Stimulated activated naive CD4-positive, alpha-beta T cell (primary cell): ENCODE data around the gene LRRC55.

Source experiments
- DNase-seq, 6 experiments: peaks; one replicate each; lab custom pipeline; 2025; lab: John Stamatoyannopoulos, UW

Gene LRRC55, protein sequence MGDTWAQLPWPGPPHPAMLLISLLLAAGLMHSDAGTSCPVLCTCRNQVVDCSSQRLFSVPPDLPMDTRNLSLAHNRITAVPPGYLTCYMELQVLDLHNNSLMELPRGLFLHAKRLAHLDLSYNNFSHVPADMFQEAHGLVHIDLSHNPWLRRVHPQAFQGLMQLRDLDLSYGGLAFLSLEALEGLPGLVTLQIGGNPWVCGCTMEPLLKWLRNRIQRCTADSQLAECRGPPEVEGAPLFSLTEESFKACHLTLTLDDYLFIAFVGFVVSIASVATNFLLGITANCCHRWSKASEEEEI

DNA sequence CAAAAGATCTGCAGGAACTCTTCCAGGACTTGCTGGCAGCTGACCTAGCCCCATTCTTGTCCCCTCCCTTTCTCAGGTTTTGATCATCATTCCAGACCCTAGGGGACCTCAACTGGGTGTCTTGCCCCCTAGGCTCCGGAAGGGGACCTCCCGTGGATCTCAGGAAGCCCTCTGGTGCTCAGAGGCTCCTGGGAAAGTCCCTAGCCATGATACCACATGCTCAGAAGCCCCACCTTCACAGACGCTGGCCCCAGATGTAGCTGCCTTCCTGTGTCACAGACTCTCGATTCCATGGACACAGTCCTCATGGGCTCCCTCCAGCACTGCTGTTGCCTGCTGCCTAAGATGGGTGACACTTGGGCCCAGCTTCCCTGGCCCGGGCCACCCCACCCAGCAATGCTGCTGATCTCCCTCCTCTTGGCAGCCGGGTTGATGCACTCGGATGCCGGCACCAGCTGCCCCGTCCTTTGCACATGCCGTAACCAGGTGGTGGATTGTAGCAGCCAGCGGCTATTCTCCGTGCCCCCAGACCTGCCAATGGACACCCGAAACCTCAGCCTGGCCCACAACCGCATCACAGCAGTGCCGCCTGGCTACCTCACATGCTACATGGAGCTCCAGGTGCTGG, at the start of gene LRRC55:
LRRC55 (plus strand) TSS at position 276 of the 628 bp plus-strand sequence; CDS start at position 346, 70 bp downstream.
- no peak for DNase-seq

DNA sequence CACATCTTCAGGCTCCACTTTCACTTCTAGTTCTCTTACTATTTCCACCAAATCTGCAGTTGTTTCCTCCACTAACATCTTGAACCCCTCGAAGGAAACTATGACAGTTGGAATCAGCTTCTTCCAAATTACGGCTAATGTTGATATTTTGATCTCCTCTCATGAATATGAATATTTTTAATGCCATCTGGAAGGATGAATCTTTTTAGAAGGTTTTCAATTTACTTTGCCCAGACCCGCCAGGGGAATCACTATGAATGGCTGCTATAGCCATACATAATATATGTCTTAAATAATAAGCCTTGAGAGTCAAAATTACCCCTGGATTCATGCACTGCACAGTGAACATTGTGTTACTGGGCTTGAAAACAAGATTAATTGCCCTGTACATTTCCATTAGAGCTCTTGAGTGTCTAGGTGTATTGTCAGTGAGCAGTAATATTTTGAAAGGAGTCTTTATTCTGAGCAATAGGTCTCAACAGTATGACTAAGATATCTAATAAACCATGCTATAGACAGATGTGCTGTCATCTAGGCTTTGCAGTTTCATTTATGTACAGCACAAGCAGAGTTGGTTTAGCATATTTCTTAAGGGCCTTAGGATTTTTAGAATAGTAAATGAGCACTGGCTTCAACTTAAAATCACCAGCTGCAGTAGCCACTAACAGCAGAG, 48.3 kb upstream of the LRRC55 start:
- DNase-seq = no peak

DNA sequence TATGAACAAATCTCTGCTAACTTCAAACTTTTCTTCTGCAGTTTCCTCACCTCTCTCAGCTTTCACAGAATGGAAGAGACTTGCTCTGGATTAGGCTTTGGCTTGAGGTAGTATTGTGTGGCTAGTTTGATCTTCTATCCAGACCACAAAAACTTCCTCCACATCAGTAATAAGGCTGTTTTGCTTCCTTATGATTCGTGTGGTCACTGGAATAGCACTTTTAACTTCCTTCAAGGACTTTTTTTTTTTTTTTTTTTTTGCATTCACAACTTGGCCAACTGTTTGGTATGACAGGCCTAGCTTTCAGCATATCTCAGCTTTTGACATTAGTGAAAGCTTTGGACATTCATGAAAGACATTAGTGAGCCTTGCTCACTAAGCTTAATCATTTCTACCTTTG, 47.5 kb upstream of the LRRC55 start:
- no peak for DNase-seq

DNA sequence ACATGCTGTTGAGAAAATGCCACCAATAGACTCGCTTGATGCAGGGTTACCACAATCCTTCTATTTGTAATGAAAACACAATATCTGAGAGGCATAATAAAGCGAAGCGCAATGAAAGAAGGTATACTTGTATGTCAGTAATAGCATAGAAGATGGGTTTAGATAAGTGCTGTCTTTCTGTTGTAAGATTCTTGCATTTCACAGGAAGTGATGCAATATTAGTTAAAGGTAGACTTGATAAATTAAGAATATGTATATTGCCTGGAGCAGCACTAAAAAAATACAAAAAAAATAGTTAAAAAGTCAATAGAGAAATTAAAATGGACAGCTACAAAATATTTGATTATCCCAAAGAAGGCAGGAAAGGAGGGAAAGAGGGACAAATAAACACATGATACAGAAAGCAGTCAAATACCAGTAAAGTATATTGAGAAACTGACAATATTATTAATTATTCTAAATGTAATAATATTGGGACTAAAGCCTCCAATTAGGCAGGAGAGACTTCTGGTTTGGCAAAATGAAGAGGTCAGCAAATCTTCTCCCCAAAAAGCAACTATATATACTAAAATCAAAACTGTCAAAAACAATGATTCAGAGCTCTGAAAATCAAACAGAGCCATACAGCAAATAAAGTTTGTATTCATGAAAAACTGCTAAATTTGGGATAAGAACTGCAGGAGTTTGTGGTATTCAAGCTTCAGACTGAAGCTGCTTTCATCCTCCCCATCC, 46.6 kb upstream of the LRRC55 start:
- DNase-seq = no peak

DNA sequence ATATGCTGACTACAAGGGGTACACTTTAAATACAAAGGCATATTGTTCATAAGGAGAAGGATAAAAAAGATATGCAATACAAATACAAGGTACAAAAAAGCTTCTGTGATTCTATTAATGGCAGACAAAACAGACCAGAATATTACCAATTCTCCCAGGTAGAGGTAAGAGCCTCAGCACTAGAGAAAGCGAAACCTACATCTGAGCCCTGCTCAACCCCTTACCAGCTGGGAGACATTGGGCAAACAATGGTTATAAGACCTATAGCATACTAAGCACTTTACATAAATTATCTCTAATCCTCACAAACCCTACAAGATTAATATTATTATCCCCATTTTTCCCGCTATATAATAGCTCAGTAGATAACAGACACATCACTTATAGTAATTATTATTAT, 41.2 kb upstream of the LRRC55 start:
- no peak for DNase-seq

DNA sequence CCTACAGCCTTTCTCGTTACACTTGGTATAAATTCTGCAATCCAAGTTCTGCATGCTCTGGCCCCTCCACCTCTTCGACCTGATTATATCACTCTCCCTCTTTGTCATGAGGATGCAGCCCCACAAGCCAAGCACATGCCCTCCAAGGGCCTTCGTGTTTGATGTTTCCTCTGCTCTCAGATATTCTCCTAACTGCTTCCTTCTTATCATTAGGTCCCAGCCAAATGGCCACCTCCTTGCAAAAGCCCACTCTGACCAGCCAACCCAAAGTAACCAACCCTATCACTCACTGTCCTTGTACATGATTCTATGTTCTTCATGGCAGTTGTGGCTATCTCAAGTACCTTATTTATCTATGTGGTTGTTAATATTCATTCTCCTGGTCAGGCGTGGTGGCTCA, 38.3 kb upstream of the LRRC55 start:
- no peak for DNase-seq

DNA sequence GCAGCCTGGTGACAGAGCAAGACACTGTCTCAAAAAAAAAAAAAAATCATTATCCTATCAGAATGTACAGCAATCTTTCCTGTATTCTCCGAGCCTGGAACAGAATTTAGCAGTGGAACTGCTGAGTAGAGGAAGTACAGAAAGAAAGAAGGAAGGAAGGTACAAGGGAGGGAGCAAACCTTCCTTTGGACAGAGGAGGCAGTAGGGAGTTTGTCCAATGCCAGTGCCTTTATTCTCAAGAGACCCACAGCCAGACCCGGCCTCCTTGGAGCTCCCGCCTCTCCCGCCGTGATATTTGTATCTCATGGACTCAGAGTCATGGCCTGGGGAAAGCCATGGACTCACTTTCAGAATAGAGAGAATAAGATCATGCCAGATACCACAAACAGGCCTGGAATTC, 37.7 kb upstream of the LRRC55 start:
- DNase-seq = no peak

DNA sequence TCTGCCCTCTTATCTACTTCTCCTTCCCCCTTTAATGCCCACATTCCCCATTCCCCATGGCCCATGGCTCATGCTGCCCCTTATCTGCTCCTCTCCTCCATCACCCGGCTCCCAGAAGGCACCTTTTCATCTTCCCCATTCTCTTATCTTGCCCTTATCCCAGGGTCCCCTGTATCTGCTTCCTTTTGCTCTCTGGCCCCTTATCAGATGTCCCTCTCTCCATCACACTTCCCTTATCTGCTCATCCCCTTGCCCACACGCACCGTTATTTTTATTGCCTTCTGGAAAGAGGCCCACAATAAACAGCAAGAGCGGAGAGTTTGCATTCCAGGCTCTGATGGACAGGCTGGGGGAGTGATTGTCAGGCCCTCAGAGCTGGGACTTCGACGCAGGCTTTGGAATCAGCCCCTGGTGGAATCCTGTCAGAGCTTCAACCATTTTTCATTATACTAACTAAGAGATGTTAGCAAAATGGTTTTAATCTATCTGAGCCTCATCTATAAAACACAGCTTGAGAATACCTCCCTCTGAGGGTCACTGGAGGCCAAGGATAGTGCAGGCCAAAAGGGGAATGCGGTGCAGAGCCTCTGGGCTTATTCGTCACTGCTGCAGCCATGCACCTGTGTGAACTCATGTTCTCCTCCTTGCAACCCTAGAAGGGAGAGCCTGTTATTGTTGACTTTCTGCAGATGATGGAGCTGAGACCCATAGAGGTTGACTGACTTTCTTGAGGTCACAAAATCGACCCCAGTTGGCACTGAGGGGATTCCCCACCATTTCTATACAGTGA, 37.0 kb upstream of the LRRC55 start:
- DNase-seq = no peak

DNA sequence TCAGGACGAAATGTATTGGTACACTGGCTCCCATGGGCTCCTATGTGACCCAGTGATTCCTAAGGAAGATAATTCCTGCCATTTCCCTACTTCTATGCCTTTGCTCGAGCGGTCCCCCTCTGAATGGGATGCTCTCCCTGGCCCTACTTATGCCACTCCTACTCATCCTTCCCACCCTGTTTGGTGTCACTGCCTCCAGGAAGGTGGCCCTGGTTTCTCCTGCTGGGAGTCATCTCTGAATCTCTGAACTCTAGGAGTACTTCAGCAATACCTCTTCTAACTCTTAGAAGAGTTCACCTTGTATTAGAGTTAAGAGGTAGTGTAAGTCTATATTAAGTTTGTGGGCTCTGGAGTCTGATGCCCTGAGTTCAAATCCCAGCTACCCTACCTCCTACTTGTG, 35.5 kb upstream of the LRRC55 start:
- no peak for DNase-seq

DNA sequence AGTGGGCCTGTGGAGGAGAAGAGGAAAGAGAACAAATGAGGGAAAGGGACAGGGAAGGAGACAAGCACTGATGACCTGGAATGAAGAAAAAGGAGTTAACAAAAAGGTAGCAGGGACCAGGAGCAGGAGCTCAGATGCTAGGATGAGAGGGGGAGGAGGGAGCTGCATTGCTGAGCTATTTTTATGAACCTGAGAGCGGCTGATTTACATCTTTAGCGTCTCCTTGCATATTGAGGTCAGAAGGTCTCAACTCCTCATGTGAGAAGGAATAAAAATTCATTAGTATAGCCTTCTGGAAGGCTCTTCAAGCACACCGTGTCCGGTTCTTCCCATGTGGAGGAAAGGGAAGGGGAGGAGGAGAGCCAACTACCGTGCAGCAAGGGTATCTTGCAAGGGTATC, 33.1 kb upstream of the LRRC55 start:
- DNase-seq = no peak

DNA sequence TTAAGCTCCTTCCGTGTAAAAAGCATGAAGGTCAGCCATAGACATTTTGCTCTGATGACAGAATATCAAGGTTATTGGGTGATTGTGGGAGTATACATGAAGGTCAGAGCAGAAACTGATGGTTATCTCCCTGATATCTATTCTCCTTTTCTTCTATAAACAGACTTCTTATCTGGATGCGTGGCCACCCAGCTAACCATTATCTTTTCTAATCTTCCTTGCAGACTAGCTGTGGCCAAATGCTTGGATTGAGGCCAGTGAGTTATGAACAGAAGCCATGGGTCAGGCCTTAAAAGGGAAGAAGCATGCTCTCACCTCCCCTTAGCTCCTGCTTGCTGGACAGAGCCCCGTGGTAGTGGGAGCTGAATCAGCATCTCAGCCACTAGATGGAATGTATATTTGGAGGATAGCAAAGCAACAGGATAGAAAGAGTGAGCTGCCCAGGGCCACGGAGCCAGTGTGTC, 31.3 kb upstream of the LRRC55 start:
- no peak for DNase-seq

DNA sequence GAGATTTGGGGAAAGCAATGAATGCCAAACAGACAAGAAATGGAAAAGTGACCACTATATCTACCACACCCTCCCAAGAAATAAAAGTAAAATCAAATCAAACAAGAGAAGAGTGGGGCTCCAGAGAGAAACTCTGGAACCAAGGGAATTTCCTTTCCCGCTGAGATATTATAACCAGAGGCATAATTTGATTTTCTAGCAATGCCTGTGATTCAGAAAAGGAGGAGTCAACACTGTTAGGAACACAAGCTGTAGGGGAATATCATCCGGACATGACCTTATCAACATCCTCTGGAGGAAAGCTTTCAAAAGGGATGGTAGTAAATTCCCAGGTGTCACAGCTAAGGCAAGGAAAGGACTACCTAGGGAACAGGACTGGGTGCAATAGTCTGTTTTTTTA, 29.6 kb upstream of the LRRC55 start:
- DNase-seq = no peak

DNA sequence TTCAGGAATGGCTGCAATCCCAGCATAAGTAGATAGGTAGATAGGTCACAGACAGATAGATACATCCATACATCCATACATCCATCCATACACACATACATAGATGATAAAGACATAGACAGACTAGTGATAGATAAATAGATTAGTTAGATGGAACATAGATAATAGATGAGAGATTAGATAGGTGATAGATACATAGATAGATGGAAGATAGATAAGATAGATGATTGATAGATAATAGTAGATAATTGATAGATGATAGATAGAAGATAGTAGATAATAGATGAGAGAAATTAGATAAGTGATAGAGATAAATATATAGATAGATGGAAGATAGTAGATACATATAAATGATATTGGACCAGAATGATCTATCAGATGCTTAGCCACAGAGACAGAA, 28.3 kb upstream of the LRRC55 start:
- DNase-seq = no peak

DNA sequence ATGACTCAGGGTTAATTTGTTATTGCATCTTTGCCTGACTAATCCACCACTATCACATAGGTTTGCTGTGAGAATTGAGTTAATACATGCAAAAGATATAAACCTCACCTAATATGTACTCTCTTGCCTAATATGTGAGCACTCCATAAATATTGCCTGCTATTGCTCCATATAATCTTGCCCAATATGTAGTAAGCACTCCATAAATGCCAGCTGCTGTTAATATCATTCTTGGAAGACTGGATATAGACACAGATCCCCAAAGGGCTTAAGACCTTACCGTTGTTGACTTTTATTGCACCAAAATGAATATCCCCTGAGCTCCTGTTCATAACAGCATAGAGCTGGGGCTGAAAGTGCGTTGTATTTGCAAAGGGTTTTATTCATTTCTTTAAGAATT, 27.0 kb upstream of the LRRC55 start:
- no peak for DNase-seq

DNA sequence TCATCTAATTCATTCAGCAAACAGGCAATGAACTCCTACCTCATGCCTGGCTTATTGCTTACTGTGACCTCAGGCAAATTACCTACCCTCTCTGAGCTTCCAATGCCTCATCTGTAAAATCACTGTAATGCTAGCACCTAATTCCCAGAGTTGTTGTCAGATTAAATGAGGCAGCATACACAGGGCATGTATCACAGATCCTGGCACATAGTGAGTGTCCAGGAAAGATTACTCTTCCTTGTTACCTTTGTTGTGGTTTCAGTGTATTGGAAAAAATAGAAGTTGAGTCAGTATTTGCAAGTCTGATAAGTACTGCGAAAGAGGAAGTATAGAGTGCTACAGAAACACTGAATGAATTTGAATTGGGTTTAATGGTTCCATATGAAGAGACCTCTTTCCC, 26.4 kb upstream of the LRRC55 start:
- no peak for DNase-seq

DNA sequence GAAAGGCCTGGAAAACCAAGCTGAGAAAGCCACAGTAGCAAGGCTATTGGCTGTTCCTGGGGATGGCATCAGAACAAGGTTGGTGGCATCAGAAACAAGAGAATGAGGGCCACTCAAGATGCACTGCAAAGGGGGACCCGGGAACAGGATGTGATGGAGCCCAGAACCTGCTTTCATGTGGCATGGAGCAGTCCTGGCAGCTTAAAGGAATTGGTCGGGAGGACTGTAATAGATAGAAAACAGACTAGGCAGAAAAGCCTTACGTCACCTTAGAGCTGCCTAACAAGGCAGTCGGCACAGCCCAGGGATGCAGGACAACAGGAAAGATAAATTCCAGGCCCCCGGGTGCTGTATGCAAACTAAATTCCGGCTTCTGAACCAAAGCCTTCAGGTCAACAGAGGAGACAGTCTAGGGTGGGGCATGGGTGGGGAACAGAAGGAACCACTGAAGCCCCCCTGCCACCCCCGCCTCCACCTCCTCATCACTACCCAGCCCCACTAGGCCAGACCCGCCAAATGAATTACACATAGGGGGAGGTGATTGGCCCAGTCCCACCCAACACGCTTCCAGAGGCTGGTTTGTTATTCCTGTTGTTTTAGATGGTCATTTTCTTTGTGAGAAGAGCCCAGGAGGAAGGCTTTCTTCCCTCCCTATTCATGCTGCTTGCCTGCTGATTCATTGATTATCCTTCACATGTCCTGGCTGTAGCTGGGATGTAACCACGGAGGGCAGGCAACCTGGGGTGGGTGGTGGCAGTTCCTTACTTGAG, 25.7 kb upstream of the LRRC55 start:
- DNase-seq = no peak

DNA sequence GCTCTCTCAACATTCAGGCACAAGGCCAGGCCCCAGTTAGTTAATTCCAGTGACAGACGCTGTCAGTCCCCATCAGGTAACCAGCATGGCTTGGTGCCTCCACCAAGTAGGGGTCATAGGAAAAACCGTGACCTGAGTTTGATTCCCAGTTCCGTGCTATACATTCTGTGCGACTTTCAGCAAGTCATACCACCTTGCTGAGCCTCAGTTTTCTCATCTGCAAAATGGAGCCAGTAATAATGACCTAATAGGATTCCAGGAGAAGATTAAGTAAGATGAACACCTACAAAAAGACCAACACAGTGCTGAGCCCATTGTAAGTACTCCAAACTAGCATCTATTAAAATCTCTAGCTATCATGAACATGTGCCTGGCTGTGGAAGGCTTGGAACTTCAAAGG, 24.8 kb upstream of the LRRC55 start:
- DNase-seq = no peak

DNA sequence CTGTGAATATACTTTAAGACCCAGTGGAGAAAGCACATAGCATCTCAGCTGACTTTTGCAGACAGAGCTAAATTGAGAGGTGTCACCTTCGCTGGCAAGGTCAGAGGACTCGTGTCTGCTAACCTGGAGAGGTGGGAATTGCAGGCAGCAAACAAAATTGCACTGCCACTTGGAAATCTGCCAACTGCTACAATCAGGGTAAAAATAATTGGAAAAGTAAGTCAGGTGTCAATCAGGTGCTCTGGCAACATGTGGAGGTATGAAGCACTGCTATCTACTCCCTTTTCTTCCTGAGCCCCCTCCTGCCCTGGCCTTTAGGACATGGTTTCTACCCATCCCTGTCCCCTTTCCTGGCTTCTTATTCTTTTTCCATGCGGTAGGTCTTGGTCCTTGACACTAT, 24.1 kb upstream of the LRRC55 start:
- DNase-seq = no peak

DNA sequence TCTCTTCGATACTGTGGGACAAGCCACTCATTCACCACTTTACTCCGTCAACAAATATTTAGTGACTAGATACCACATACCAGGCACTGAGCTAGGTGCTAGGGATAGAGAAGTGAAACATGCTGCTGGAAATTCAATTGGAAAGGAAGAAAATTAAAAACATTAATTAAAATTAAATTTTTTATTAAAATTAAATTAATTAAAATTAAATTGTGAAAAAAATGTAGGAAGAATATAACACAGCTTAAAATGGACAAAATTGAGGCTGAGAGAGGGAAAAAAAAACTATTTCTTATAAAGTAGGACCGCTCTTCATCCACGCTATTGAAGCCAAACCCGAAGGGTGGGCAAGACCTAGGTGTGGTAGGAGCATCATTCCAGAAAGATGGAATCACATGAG, 23.6 kb upstream of the LRRC55 start:
- DNase-seq = no peak

DNA sequence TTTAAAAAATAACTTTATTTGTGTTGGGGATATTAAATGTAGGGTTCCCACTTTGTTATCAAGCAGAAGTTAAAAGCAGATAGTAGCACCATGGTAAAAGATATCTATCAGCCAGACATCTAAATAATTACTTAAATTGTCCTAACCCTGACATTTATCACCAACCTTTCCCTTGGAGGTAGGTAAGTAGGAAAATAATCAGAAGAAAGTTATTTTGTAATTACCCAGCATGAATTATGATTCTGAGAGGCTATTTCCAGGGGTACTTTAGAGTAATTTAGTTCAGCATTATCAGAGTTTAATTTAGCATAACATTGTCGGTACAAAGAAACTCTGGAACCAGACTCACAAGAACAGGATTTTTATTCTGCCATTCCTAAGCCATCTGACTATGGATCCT, 23.2 kb upstream of the LRRC55 start:
- DNase-seq = no peak

DNA sequence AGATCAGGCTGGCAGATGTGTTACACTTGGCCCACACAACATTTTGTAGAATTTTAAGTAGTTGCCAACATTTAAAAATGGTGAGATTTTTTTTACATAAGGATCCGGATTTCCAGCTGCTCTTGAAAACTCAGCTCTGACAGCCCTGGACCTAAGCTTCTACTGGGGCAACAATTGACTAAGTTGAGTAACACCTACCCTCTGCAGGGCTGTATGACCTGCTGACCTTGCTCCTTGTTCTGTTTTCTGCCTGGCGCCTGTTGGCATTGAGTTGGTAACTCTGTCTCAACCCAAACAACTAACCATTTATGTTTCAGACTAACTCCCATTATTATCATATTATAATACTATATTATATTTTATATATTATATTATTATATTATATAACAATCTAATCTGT, 21.1 kb upstream of the LRRC55 start:
- DNase-seq = no peak
